ENCODE data around the gene EFCAB7.

EFCAB7 gene

GRCh38 chr1:63603810-63604209, 80.5 kb downstream of the EFCAB7 start:
- no peak for DNase-seq (ENCODE audit: low spot score)

- DNase-seq (ENCODE audit: low spot score) = no peak
Measured at GRCh38 chr1:63607322-63607721, 84.0 kb downstream of the EFCAB7 start.

GRCh38 chr1:63611231-63611630, 87.9 kb downstream of the EFCAB7 start:
- DNase-seq (ENCODE audit: low spot score) = no peak

GRCh38 chr1:63612564-63612963, 89.2 kb downstream of the EFCAB7 start:
- no peak for DNase-seq (ENCODE audit: low spot score)

GRCh38 chr1:63612971-63613370, 89.6 kb downstream of the EFCAB7 start:
- no peak for DNase-seq (ENCODE audit: low spot score)

GRCh38 chr1:63615768-63616420, 92.6 kb downstream of the EFCAB7 start:
- DNase-seq (ENCODE audit: low spot score) = no peak

- no peak for DNase-seq (ENCODE audit: low spot score)
Measured at GRCh38 chr1:63617450-63617849, 94.1 kb downstream of the EFCAB7 start.

GRCh38 chr1:63618011-63618410, 94.7 kb downstream of the EFCAB7 start:
- no peak for DNase-seq (ENCODE audit: low spot score)

GRCh38 chr1:63619558-63619957, 96.2 kb downstream of the EFCAB7 start:
- no peak for DNase-seq (ENCODE audit: low spot score)

- DNase-seq (ENCODE audit: low spot score) = no peak
Measured at GRCh38 chr1:63620671-63621070, 97.3 kb downstream of the EFCAB7 start.

- DNase-seq (ENCODE audit: low spot score) = no peak
Measured at GRCh38 chr1:63621075-63621474, 97.8 kb downstream of the EFCAB7 start.

GRCh38 chr1:63621698-63622097, 98.4 kb downstream of the EFCAB7 start:
- DNase-seq (ENCODE audit: low spot score) = no peak

Measured in HuH-7.5 (cell line).